Measurements from ENCODE around the gene BRICD5.

The BRICD5 gene

GRCh38 chr16:2180461-2180860 is 30.2 kb downstream of the BRICD5 start:
- no peaks in the 10 kb centered on the region for H3K27me3 ChIP-seq (ENCODE audit: control insufficient read depth in 3 of 3, insufficient read depth in 3 of 3, low read depth in 1 of 3, low read length in 3 of 3)
- no peak for DNase-seq (ENCODE audit: low spot score)
- H2AK5ac ChIP-seq (ENCODE audit: low read depth, low read length), result peak overlapping the region; percentile 63
- H4K91ac ChIP-seq (ENCODE audit: low read depth, low read length, poor library complexity), result no peak overlapping the region
- H3K36me3 ChIP-seq (replicated peaks in 1 of 2; ENCODE audit: control insufficient read depth in 2 of 2, insufficient read depth in 2 of 2, low read length in 2 of 2), result peaks cover 11 to 44% of the 10 kb centered on the region in 2 donors
- H3K14ac ChIP-seq (ENCODE audit: low read length), result no peak overlapping the region
- H3K27ac ChIP-seq (replicated peaks; ENCODE audit: low read length), result no peak overlapping the region
- no peak overlapping the region for H3K23ac ChIP-seq (ENCODE audit: low read depth, low read length, poor library complexity)
- no peak overlapping the region for H2BK15ac ChIP-seq (ENCODE audit: low read length)
- H3K79me1 ChIP-seq (ENCODE audit: low read depth, low read length), result peaks cover 2% of the 10 kb centered on the region
- no peak overlapping the region for H3K18ac ChIP-seq (ENCODE audit: low read length)
- no peak overlapping the region for H4K8ac ChIP-seq (ENCODE audit: low read depth, low read length)
- H3K9me3 ChIP-seq (replicated peaks in 1 of 2; ENCODE audit: control insufficient read depth in 2 of 2, insufficient read depth in 1 of 2, low read depth in 1 of 2, low read length in 2 of 2), result no peaks in the 10 kb centered on the region
- H3K4me3 ChIP-seq (ENCODE audit: low read length in 2 of 2), result no peak overlapping the region
- H3K4me2 ChIP-seq (ENCODE audit: insufficient read depth, low read length, poor library complexity, severe bottlenecking), result no peak overlapping the region
- H2BK120ac ChIP-seq (ENCODE audit: low read depth, low read length), result no peak overlapping the region
- H3K9ac ChIP-seq (ENCODE audit: low read depth, low read length, poor library complexity), result no peak overlapping the region
- H3K4ac ChIP-seq (ENCODE audit: low read length), result peak overlapping the region; percentile 37
- no peak overlapping the region for H2BK5ac ChIP-seq (ENCODE audit: low read length)
- H2AFZ ChIP-seq (ENCODE audit: low read length), result no peak overlapping the region
- peaks cover 0 to 3% of the 10 kb centered on the region in 2 donors for H3K4me1 ChIP-seq (ENCODE audit: control insufficient read depth in 2 of 2, insufficient read depth in 1 of 2, low read depth in 1 of 2, low read length in 2 of 2)
- WGBS, 2 donors (ENCODE audit: extremely low coverage in 2 of 2, insufficient read length in 2 of 2, insufficient replicate concordance in 1 of 2), result no CpG with 5 or more reads among the region's 43 CpGs
- H2BK12ac ChIP-seq (ENCODE audit: low read length), result no peak overlapping the region

DNA sequence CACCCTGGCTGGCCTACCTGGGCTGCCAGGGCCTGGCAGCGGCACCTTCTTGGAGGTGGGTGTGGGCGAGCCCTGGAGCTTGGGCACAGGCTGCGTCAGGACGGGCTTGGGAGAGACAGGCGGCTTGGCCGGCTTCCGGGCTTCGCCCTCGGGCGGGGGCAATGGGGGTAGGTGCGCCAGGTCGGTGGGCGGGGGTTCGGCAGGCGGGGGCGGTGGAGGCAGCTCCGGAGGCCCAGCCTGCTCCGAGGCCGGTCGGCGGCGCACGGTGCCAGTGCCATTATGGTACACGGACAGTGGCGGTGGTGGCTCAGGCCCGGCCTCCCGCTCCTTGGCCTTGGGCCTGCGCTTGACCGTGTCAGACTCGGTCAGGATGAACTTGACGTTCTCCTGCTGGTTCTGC is 31.1 kb downstream of the BRICD5 start:
- no peak for DNase-seq (ENCODE audit: low spot score)
- no peak overlapping the region for H2AFZ ChIP-seq (ENCODE audit: low read length)
- H3K4me1 ChIP-seq (ENCODE audit: control insufficient read depth in 2 of 2, insufficient read depth in 1 of 2, low read depth in 1 of 2, low read length in 2 of 2), result peaks cover 0 to 3% of the 10 kb centered on the region in 2 donors
- no peak overlapping the region for H3K4ac ChIP-seq (ENCODE audit: low read length)
- H2BK15ac ChIP-seq (ENCODE audit: low read length), result no peak overlapping the region
- no peak overlapping the region for H3K27ac ChIP-seq (replicated peaks; ENCODE audit: low read length)
- no peak overlapping the region for H2BK5ac ChIP-seq (ENCODE audit: low read length)
- H2BK12ac ChIP-seq (ENCODE audit: low read length), result no peak overlapping the region
- H2AK5ac ChIP-seq (ENCODE audit: low read depth, low read length), result peak overlapping the region; percentile 83
- H3K79me1 ChIP-seq (ENCODE audit: low read depth, low read length), result peaks cover 2% of the 10 kb centered on the region
- peak overlapping the region; percentile 76 for H3K18ac ChIP-seq (ENCODE audit: low read length)
- no CpG with 5 or more reads among the region's 31 CpGs for WGBS, 2 donors (ENCODE audit: extremely low coverage in 2 of 2, insufficient read length in 2 of 2, insufficient replicate concordance in 1 of 2)
- no peak overlapping the region for H3K14ac ChIP-seq (ENCODE audit: low read length)
- peaks cover 18 to 53% of the 10 kb centered on the region in 2 donors for H3K36me3 ChIP-seq (replicated peaks in 1 of 2; ENCODE audit: control insufficient read depth in 2 of 2, insufficient read depth in 2 of 2, low read length in 2 of 2)
- no peak overlapping the region for H4K8ac ChIP-seq (ENCODE audit: low read depth, low read length)
- H3K4me2 ChIP-seq (ENCODE audit: insufficient read depth, low read length, poor library complexity, severe bottlenecking), result no peak overlapping the region
- H4K91ac ChIP-seq (ENCODE audit: low read depth, low read length, poor library complexity), result no peak overlapping the region
- H3K27me3 ChIP-seq (ENCODE audit: control insufficient read depth in 3 of 3, insufficient read depth in 3 of 3, low read depth in 1 of 3, low read length in 3 of 3), result no peaks in the 10 kb centered on the region
- H3K23ac ChIP-seq (ENCODE audit: low read depth, low read length, poor library complexity), result no peak overlapping the region
- no peak overlapping the region for H2BK120ac ChIP-seq (ENCODE audit: low read depth, low read length)
- H3K9ac ChIP-seq (ENCODE audit: low read depth, low read length, poor library complexity), result no peak overlapping the region
- no peak overlapping the region for H3K4me3 ChIP-seq (ENCODE audit: low read length in 2 of 2)
- no peaks in the 10 kb centered on the region for H3K9me3 ChIP-seq (replicated peaks in 1 of 2; ENCODE audit: control insufficient read depth in 2 of 2, insufficient read depth in 1 of 2, low read depth in 1 of 2, low read length in 2 of 2)

DNA sequence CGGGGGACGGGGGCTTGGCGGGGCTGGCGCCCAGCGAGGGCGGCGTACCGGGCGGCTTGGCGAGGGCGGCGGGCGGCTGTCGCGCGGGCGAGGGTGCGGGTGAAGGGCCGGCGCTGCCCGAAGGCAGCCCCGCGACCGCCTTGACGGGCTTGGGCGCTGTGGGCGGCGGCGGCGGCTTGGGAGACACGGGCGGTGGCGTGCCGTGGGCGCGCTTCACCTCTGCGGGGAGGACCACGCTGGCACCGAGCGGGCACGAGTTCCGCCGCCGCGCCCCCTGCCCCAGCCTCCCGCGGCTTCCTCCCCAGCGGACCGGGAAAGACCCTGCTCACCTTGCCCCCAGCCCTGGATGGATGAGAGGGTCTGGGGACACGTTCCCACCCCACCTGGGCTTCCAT is 31.6 kb downstream of the BRICD5 start:
- H3K14ac ChIP-seq (ENCODE audit: low read length), result no peak overlapping the region
- WGBS, 2 donors (ENCODE audit: extremely low coverage in 2 of 2, insufficient read length in 2 of 2, insufficient replicate concordance in 1 of 2), result no CpG with 5 or more reads among the region's 50 CpGs
- no peak overlapping the region for H3K4me3 ChIP-seq (ENCODE audit: low read length in 2 of 2)
- H2BK120ac ChIP-seq (ENCODE audit: low read depth, low read length), result no peak overlapping the region
- no peak overlapping the region for H2BK12ac ChIP-seq (ENCODE audit: low read length)
- no peaks in the 10 kb centered on the region for H3K27me3 ChIP-seq (ENCODE audit: control insufficient read depth in 3 of 3, insufficient read depth in 3 of 3, low read depth in 1 of 3, low read length in 3 of 3)
- H3K4me2 ChIP-seq (ENCODE audit: insufficient read depth, low read length, poor library complexity, severe bottlenecking), result peak overlapping the region; percentile 18
- H3K79me1 ChIP-seq (ENCODE audit: low read depth, low read length), result peaks cover 2% of the 10 kb centered on the region
- peak overlapping the region; percentile 76 for H3K18ac ChIP-seq (ENCODE audit: low read length)
- no peak overlapping the region for H4K91ac ChIP-seq (ENCODE audit: low read depth, low read length, poor library complexity)
- H2AFZ ChIP-seq (ENCODE audit: low read length), result no peak overlapping the region
- no peak overlapping the region for H3K23ac ChIP-seq (ENCODE audit: low read depth, low read length, poor library complexity)
- H4K8ac ChIP-seq (ENCODE audit: low read depth, low read length), result no peak overlapping the region
- peaks cover 23 to 58% of the 10 kb centered on the region in 2 donors for H3K36me3 ChIP-seq (replicated peaks in 1 of 2; ENCODE audit: control insufficient read depth in 2 of 2, insufficient read depth in 2 of 2, low read length in 2 of 2)
- H3K27ac ChIP-seq (replicated peaks; ENCODE audit: low read length), result no peak overlapping the region
- peak overlapping the region; percentile 83 for H2AK5ac ChIP-seq (ENCODE audit: low read depth, low read length)
- H2BK15ac ChIP-seq (ENCODE audit: low read length), result no peak overlapping the region
- peaks cover 0 to 3% of the 10 kb centered on the region in 2 donors for H3K4me1 ChIP-seq (ENCODE audit: control insufficient read depth in 2 of 2, insufficient read depth in 1 of 2, low read depth in 1 of 2, low read length in 2 of 2)
- no peak overlapping the region for H2BK5ac ChIP-seq (ENCODE audit: low read length)
- no peak for DNase-seq (ENCODE audit: low spot score)
- H3K9me3 ChIP-seq (replicated peaks in 1 of 2; ENCODE audit: control insufficient read depth in 2 of 2, insufficient read depth in 1 of 2, low read depth in 1 of 2, low read length in 2 of 2), result no peaks in the 10 kb centered on the region
- H3K4ac ChIP-seq (ENCODE audit: low read length), result peak overlapping the region; percentile 53
- no peak overlapping the region for H3K9ac ChIP-seq (ENCODE audit: low read depth, low read length, poor library complexity)

- no peak for DNase-seq (ENCODE audit: low spot score)
- H2BK5ac ChIP-seq (ENCODE audit: low read length), result no peak overlapping the region
- H4K8ac ChIP-seq (ENCODE audit: low read depth, low read length), result no peak overlapping the region
- no peak overlapping the region for H2BK15ac ChIP-seq (ENCODE audit: low read length)
- H3K4me3 ChIP-seq (ENCODE audit: low read length in 2 of 2), result no peak overlapping the region
- no peak overlapping the region for H2BK120ac ChIP-seq (ENCODE audit: low read depth, low read length)
- H3K18ac ChIP-seq (ENCODE audit: low read length), result peak overlapping the region; percentile 57
- WGBS, 2 donors (ENCODE audit: extremely low coverage in 2 of 2, insufficient read length in 2 of 2, insufficient replicate concordance in 1 of 2), result no CpG with 5 or more reads among the region's 106 CpGs
- no peak overlapping the region for H3K27ac ChIP-seq (replicated peaks; ENCODE audit: low read length)
- no peak overlapping the region for H3K9ac ChIP-seq (ENCODE audit: low read depth, low read length, poor library complexity)
- no peaks in the 10 kb centered on the region for H3K27me3 ChIP-seq (ENCODE audit: control insufficient read depth in 3 of 3, insufficient read depth in 3 of 3, low read depth in 1 of 3, low read length in 3 of 3)
- H3K9me3 ChIP-seq (replicated peaks in 1 of 2; ENCODE audit: control insufficient read depth in 2 of 2, insufficient read depth in 1 of 2, low read depth in 1 of 2, low read length in 2 of 2), result no peaks in the 10 kb centered on the region
- H3K4ac ChIP-seq (ENCODE audit: low read length), result no peak overlapping the region
- H2AFZ ChIP-seq (ENCODE audit: low read length), result no peak overlapping the region
- H3K79me1 ChIP-seq (ENCODE audit: low read depth, low read length), result peaks cover 2% of the 10 kb centered on the region
- H3K23ac ChIP-seq (ENCODE audit: low read depth, low read length, poor library complexity), result no peak overlapping the region
- H2BK12ac ChIP-seq (ENCODE audit: low read length), result no peak overlapping the region
- H3K4me1 ChIP-seq (ENCODE audit: control insufficient read depth in 2 of 2, insufficient read depth in 1 of 2, low read depth in 1 of 2, low read length in 2 of 2), result peaks cover 0 to 3% of the 10 kb centered on the region in 2 donors
- H3K4me2 ChIP-seq (ENCODE audit: insufficient read depth, low read length, poor library complexity, severe bottlenecking), result peak overlapping the region; percentile 18
- no peak overlapping the region for H3K14ac ChIP-seq (ENCODE audit: low read length)
- peaks cover 27 to 61% of the 10 kb centered on the region in 2 donors for H3K36me3 ChIP-seq (replicated peaks in 1 of 2; ENCODE audit: control insufficient read depth in 2 of 2, insufficient read depth in 2 of 2, low read length in 2 of 2)
- H4K91ac ChIP-seq (ENCODE audit: low read depth, low read length, poor library complexity), result no peak overlapping the region
- H2AK5ac ChIP-seq (ENCODE audit: low read depth, low read length), result peak overlapping the region; percentile 83
Measured at GRCh38 chr16:2178321-2179106, 32.1 kb downstream of the BRICD5 start.
